Endothelial cell of umbilical vein (primary cell): ENCODE data around the gene TTBK1. TPM values are rescaled to one million over a fixed set of nuclear protein-coding genes. Genes with fewer than 3 reads are reported as not detected.

Experiments
- BruUV-seq: library from RNA; stranded (reverse); fragments of 400-500 nt; replicated peaks from 2 replicates; lab custom pipeline; 2021; lab: Mats Ljungman, UMichigan
- CTCF ChIA-PET: fragments of 300-600, 350-600 bp; sonication (Branson Sonifier 250); formaldehyde crosslinking; loops from one replicate; lab custom pipeline; 2021; ENCODE audit warnings: antibody characterized with exemption, inconsistent platforms; lab: Charles Lee
- POLR2A ChIA-PET: fragments of 300-600, 350-600 bp; sonication (Branson Sonifier 250); formaldehyde crosslinking; loops from one replicate; lab custom pipeline; 2021; ENCODE audit warnings: antibody characterized with exemption, inconsistent platforms; lab: Charles Lee
- DNase-seq: peaks from one replicate; pipeline ENCODE4 v3.0.0-alpha.2; 2011; ENCODE audit warnings: low read depth, low spot score
- FAIRE-seq: peaks from 2 replicates; lab custom pipeline; 2011; peaks lifted over from hg19 to GRCh38; lab: Jason Lieb, UNC
- H2AFZ ChIP-seq: 2 replicates; pipeline ENCODE4 v1.6.0; 2012; ENCODE audit warnings: low read depth, low read length, control low read depth, inconsistent platforms
- H3K27ac ChIP-seq: 2 replicates; pipeline ENCODE4 v1.5.1; 2011; ENCODE audit warnings: low read depth, mild to moderate bottlenecking, control low read depth, low read length, moderate library complexity; ENCODE audit not compliant: insufficient read depth
- H3K27me3 ChIP-seq, 2 experiments: 2 replicates each; pipeline versions ENCODE4 v1.6.0 to v1.6.1; 2011; ENCODE audit warnings: low read length in 2 of 2, mixed read lengths in 1 of 2; ENCODE audit not compliant: control insufficient read depth in 2 of 2, insufficient read depth in 2 of 2
- H3K36me3 ChIP-seq, 2 experiments: 2 replicates in 1 of 2; 3 replicates in 1 of 2; pipeline ENCODE4 v1.5.1; 2011; ENCODE audit warnings: low read length in 2 of 2, mild to moderate bottlenecking in 1 of 2, moderate library complexity in 1 of 2; ENCODE audit not compliant: control insufficient read depth in 2 of 2, insufficient read depth in 2 of 2; ENCODE audit errors: extremely low read depth in 1 of 2
- H3K4me1 ChIP-seq: 3 replicates; pipeline ENCODE4 v1.5.1; 2011; ENCODE audit warnings: mild to moderate bottlenecking, low read length; ENCODE audit not compliant: control insufficient read depth, insufficient read depth; ENCODE audit errors: extremely low read depth
- H3K4me2 ChIP-seq: 2 replicates; pipeline ENCODE4 v1.6.1; 2011; ENCODE audit warnings: low read length, control low read depth, mixed read lengths; ENCODE audit not compliant: insufficient read depth
- H3K4me3 ChIP-seq, 3 experiments: fragments of 200-600 bp in 1 of 3; sonication (generic), shearing (Covaris generic) in 1 of 3; replicated peaks in 1 of 3; 2 replicates each; pipeline ENCODE4 v1.5.1; 2011 to 2016; ENCODE audit warnings: control low read depth in 3 of 3, low read length in 3 of 3, mild to moderate bottlenecking in 2 of 3, inconsistent platforms in 1 of 3, low read depth in 1 of 3, moderate library complexity in 1 of 3; ENCODE audit not compliant: insufficient read depth in 1 of 3
- H3K79me2 ChIP-seq: 2 replicates; pipeline ENCODE4 v1.6.0; 2012; ENCODE audit warnings: low read length, inconsistent platforms; ENCODE audit not compliant: control insufficient read depth, insufficient read depth
- H3K9ac ChIP-seq: replicated peaks from 2 replicates; pipeline ENCODE3; 2011; ENCODE audit warnings: low read length, control low read depth; ENCODE audit not compliant: insufficient read depth; ENCODE audit errors: extremely low read depth
- H3K9me1 ChIP-seq: replicated peaks from 3 replicates; pipeline ENCODE4 v1.6.0; 2011; ENCODE audit warnings: mild to moderate bottlenecking, low read length; ENCODE audit not compliant: control insufficient read depth, insufficient read depth; ENCODE audit errors: extremely low read depth
- H3K9me3 ChIP-seq: replicated peaks from 2 replicates; pipeline ENCODE4 v1.5.1; 2012; ENCODE audit warnings: low read length, inconsistent platforms; ENCODE audit not compliant: control insufficient read depth, insufficient read depth
- H4K20me1 ChIP-seq: replicated peaks from 2 replicates; pipeline ENCODE3; 2011; ENCODE audit warnings: mild to moderate bottlenecking, low read length; ENCODE audit not compliant: control insufficient read depth, insufficient read depth; ENCODE audit errors: extremely low read depth
- CTCF ChIP-seq, 2 donors: IDR thresholded peaks; 1 replicate in 1 of 2; 2 replicates in 1 of 2; pipeline ENCODE4 v1.5.1; 2011; ENCODE audit warnings: low read length in 2 of 2, mild to moderate bottlenecking in 2 of 2, moderate library complexity in 2 of 2, control low read depth in 1 of 2, inconsistent platforms in 1 of 2, low read depth in 1 of 2; ENCODE audit not compliant: insufficient read depth in 1 of 2; ENCODE audit errors: extremely low read depth in 1 of 2
- EZH2 ChIP-seq: IDR thresholded peaks from 2 replicates; pipeline ENCODE4 v1.6.1; 2012; ENCODE audit warnings: borderline replicate concordance, low read depth, mild to moderate bottlenecking, moderate library complexity, low read length, inconsistent platforms; ENCODE audit not compliant: severe bottlenecking
- FOS ChIP-seq: IDR thresholded peaks from 2 replicates; pipeline ENCODE4 v1.6.1; 2011; ENCODE audit warnings: mild to moderate bottlenecking, low read length, moderate library complexity, borderline replicate concordance; ENCODE audit not compliant: insufficient read depth
- GATA2 ChIP-seq: IDR thresholded peaks from 2 replicates; pipeline ENCODE4 v1.7.0; 2011; ENCODE audit warnings: low read depth, mild to moderate bottlenecking, moderate library complexity, mixed read lengths, low read length; ENCODE audit not compliant: insufficient read length, insufficient read depth
- JUN ChIP-seq: IDR thresholded peaks from 2 replicates; pipeline ENCODE4 v1.6.1; 2011; ENCODE audit warnings: borderline replicate concordance, low read depth; ENCODE audit not compliant: insufficient read length, insufficient read depth
- MAX ChIP-seq: IDR thresholded peaks from 2 replicates; pipeline ENCODE4 v1.6.1; 2011; ENCODE audit not compliant: insufficient read depth, insufficient read length
- MYC ChIP-seq: IDR thresholded peaks from one replicate; pipeline ENCODE4 v1.6.1; 2011; ENCODE audit warnings: mild to moderate bottlenecking, low read depth, low read length
- POLR2A ChIP-seq: IDR thresholded peaks from 2 replicates; pipeline ENCODE4 v1.6.1; 2012; ENCODE audit warnings: low read depth, mild to moderate bottlenecking, control low read depth, low read length
- POLR2AphosphoS5 ChIP-seq: IDR thresholded peaks from 2 replicates; pipeline ENCODE4 v1.6.1; 2012; ENCODE audit warnings: low read depth, mild to moderate bottlenecking, control low read depth, low read length, moderate library complexity; ENCODE audit not compliant: insufficient read depth
- dilution Hi-C: fragments of 300-500 bp; cut with MboI; formaldehyde crosslinking; loops from one replicate; pipeline ENCODE4 v1.15.0; 2019; ENCODE audit warnings: low sequenced_read_pairs; ENCODE audit not compliant: extremely low pct_ligation_motif_present
- intact Hi-C: fragments of 100-400 bp; cut with micrococcal nuclease; formaldehyde crosslinking; loops from one replicate; pipeline ENCODE4 v1.10.0; 2022
- polyA plus RNA-seq, 4 experiments: library from polyadenylated mRNA; depleted of rRNA in 3 of 4; stranded (reverse) in 3 of 4; unstranded in 1 of 4; fragments of >200 nt; gene quantifications; 2 replicates each; pipeline versions ENCODE4 v1.2.1 to v1.2.3, GENCODE V29; 2011 to 2012; ENCODE audit warnings: missing spikeins in 1 of 4
- total RNA-seq: library from RNA; stranded (reverse); gene quantifications from 2 replicates; pipeline ENCODE4 v1.2.3, GENCODE V29; 2021

The TTBK1 gene
- total and polyA plus RNA-seq, 2 donors (not counting 3 experiments of a cell fraction or from before 2014, with no cell fraction given), result 0.06 TPM; not detected in 1

GRCh38 chr6:43291708-43292107 lies 48.4 kb downstream of the TTBK1 start:
- no TSS peak for BruUV-seq
- no peak overlapping the region for H3K4me3 ChIP-seq
- H3K9ac ChIP-seq, result no peak overlapping the region
- no peak for FAIRE-seq
- no peak overlapping the region for H3K27ac ChIP-seq
- TF ChIP-seq CTCF (IDR thresholded peaks at IDR 0.05; ENCODE audit: extremely low read depth in 1 of 2, insufficient read depth in 1 of 2, low read depth in 1 of 2, low read length in 2 of 2), result no peak
- H3K79me2 ChIP-seq, result no peaks in the 10 kb centered on the region
- dilution Hi-C loops (no loop called here), intact Hi-C loops (no loop called here)
- no peaks in the 10 kb centered on the region for H3K9me1 ChIP-seq
- no peak overlapping the region for H3K4me2 ChIP-seq
- H4K20me1 ChIP-seq, result no peaks in the 10 kb centered on the region
- ChIA-PET POLR2A (no interaction called here), CTCF (interaction anchor here (1.8 kb wide), 1 partner anchor 15 kb away, joined by 3 read pairs; no protein-coding TSS in a partner anchor)
- H3K36me3 ChIP-seq, result no peaks in the 10 kb centered on the region
- no peaks in the 10 kb centered on the region for H3K4me1 ChIP-seq
- DNase-seq, result no peak
- peaks cover 2 to 12% of the 10 kb centered on the region in 2 experiments for H3K27me3 ChIP-seq
- H3K9me3 ChIP-seq, result no peaks in the 10 kb centered on the region
- H2AFZ ChIP-seq, result no peak overlapping the region

- H3K9me3 ChIP-seq, result no peaks in the 10 kb centered on the region
- H3K4me1 ChIP-seq, result no peaks in the 10 kb centered on the region
- CTCF ChIA-PET, result interaction anchor here (1.8 kb wide), 1 partner anchor 15 kb away, joined by 3 read pairs; no protein-coding TSS in a partner anchor
- H3K27ac ChIP-seq, result no peak overlapping the region
- no peak overlapping the region for H3K9ac ChIP-seq
- H4K20me1 ChIP-seq, result no peaks in the 10 kb centered on the region
- intact Hi-C loops, result no loop called here
- peaks cover 2 to 15% of the 10 kb centered on the region in 2 experiments for H3K27me3 ChIP-seq
- DNase-seq (no peak), FAIRE-seq (no peak)
- no TSS peak for BruUV-seq
- no peak overlapping the region for H3K4me2 ChIP-seq
- POLR2A ChIA-PET, result no interaction called here
- no peaks in the 10 kb centered on the region for H3K79me2 ChIP-seq
- no peak for TF ChIP-seq POLR2A
- no peak for TF ChIP-seq EZH2
- TF ChIP-seq GATA2, result no peak
- TF ChIP-seq MYC, result no peak
- no peak for TF ChIP-seq JUN
- no peak for TF ChIP-seq MAX
- TF ChIP-seq CTCF (IDR thresholded peaks at IDR 0.05; ENCODE audit: extremely low read depth in 1 of 2, insufficient read depth in 1 of 2, low read depth in 1 of 2, low read length in 2 of 2), result no peak
- no peak for TF ChIP-seq POLR2AphosphoS5
- no peak for TF ChIP-seq FOS
- no peaks in the 10 kb centered on the region for H3K36me3 ChIP-seq
- dilution Hi-C loops, result no loop called here
- H3K4me3 ChIP-seq, result no peak overlapping the region
- H3K9me1 ChIP-seq, result no peaks in the 10 kb centered on the region
- H2AFZ ChIP-seq, result no peak overlapping the region
Observed at GRCh38 chr6:43292341-43292740, 49.1 kb downstream of the TTBK1 start.
